T-helper 9 cell (primary cell): ENCODE data around the gene NAT10.
"Not testable (repeated sequence)": the region's sequence is repeated elsewhere in the genome, so short reads cannot be mapped to it uniquely, and the experiment has no call there.

ENCODE experiments used
- DNase-seq: peaks from one replicate; pipeline ENCODE4 v3.0.0-alpha.2; 2020

Gene NAT10

DNA sequence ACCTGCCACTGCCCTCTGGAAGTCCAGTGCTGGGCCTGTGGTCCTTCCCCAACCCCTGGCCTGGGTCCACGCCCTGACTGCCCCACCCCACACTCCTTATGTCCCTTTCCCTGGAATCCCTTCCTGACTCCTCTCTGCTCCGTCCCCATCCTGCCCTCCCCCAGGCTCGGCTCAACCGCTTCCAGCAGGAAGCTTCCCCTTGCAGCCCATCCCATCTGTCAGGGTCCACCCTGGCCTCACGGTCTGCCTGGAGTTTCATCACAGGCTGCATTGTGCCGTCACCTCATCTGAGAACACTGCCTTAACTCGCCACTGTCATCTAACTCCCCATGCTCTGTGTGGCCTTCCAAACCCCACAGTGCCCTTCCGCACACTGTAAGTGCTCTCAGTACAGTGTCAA, 64.3 kb downstream of the NAT10 start:
- DNase-seq, result no peak

DNA sequence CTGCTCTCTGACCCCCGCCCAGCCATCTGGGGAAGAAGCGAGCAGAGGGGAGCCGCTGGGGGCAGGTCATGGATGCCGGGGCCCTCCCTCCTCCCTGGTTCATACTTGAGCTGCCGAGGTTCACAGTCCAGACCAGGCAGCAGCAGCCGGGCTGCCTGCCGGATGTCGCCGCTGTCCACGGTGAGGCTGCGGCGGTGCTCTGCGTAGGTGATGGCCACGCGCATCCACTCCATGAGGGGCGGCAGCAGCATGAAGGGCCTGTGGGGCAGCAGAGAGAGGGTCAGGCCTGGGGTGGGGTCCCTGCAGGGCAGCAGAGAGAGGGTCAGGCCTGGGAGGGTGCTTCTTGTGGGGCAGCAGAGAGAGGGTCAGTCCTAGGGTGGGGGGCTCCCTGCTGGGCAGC, 67.6 kb downstream of the NAT10 start:
- no peak for DNase-seq

DNA sequence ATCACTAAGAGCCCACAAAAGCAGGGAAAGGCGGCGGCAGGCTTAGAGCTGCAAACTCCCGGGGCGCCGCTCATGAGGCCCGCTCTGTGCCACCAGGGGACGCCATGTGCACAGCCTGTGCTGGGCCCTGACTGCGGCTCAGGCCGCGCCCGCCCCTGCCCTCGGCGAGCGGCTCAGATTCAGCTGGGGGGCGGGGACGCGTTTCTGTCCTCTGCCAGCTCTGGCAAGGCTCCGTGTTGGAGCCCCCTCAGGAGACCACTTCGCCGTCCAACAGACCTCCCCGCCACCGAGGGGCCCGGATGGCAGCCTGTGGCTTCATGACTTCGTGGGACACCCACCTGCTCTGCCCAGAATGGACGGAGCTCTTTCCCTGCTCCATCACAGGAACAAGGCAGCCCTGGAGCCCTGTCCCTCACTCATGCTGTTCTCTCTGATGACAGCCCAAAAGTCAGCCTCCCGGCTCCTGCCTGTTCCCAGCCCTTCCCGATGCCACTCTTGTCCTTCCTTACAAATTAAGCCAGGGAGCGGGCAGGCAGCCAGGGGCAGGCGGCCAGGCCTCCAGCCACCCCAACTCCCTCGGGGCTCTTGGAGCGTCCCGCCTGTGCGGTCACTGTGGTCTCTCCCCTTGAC, 69.1 kb downstream of the NAT10 start:
- peak; percentile 76 for DNase-seq

DNA sequence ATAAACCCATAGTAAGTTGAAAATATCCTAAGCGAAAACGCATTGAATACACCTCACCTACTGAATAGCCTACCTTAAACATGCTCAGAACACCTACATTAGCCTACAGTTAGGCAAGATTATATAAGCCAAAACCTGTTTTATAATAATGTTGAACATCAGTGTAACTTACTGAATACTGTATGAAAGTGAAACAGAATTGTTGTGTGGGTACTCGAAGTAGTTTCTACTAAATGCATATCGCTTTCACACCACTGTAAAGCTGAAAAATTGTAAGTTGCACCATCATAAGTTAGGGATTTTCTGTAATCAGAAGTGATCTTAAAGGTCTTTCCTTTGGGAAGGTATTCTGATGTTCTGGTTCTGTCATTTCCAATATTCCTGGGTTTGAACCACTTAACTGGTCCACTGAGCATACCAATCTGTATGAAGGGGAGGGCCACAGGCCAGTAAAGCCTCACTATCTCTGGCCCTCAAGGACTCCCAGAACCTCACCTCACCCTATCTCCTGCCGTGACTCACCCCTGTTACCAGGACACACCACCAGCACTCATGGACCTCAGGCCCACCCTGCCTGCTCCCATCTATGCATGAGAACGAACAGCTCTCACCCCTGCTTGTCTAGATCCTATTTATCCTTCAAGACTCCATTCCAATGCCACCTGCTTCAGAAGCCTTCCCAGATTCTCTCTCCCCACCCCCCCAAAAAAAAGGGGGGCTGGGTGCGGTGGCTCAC, 70.0 kb downstream of the NAT10 start:
- DNase-seq, result no peak

DNA sequence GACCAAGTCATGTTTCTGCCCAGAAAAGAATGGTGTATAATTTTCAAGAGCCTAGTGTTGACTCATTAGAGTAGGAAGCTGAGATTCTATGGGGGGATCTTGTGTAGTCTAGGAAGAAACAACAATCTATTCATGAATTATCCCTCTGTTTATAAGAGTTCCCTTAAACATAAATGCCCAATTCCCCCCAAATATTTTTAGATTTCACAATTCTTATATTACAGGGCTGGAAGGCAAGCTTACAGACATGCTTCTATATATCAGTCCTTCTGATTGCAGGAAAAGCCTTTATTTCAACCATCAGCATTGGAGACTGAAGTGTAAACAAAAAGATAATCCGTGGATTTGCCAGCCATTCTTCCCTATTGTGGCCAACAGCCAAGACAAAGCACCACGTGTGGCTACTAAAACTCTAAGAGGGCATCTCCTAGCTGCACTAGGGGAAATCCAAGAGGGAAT, 71.4 kb downstream of the NAT10 start:
- DNase-seq, result no peak

DNA sequence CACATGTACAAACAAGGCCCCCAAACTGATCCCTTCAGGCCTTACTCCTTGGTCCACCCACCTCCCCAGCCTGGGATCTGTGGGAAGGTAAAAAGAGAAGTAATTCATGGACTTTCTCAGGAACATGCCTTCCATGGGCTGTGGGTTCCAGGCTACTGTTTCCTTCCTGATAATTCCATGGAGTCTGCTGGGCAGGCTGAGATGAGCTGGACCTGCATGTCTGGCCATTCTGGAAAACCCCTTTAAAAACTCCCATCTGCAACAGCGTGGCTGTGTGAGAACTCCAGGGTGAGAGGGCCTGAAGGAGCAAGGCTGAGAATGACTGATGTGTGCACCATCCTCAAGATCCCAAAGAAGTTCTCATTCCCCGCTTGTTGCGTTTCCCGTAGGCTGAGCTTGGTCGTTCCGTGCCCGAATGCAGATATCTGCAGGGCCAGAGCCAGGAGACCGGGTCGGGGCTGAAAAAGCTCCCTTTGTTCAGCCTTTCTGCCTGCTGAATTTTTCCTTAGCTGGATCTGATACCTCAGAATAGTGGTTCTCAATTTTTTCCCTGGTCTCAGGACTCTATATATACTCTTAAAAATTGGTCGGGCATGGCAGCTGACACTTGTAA, 72.9 kb downstream of the NAT10 start:
- DNase-seq, result no peak

DNA sequence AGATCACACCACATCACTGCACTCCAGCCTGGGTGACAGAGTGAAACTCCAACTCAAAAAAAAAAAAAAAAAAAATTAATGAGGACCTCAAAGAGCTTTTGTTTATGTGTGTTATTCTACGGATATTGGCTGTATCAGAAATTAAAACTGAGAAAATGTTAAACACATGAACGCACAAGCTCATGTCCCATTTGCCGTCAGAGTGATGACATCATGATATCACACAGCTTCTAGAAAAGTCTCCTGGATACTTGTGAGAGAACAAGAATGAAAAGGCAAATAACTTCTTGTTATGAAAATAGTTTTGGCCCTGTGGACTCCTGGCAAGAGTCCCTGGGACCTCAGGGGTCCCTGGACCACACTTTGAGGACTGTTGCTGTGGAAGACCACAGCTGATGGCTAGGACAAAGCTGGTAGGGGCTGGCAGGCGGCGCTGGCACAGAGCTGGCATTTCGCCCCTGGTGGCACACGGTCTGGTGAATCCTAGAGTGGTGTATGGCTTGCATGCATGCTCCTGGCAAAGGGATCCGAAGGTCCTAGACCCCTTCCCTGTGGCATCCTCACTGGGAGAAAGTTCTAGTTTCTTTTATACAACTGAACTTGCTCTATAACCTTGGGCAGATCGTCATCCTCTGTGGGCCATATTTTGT, 73.7 kb downstream of the NAT10 start:
- DNase-seq, result no peak

DNA sequence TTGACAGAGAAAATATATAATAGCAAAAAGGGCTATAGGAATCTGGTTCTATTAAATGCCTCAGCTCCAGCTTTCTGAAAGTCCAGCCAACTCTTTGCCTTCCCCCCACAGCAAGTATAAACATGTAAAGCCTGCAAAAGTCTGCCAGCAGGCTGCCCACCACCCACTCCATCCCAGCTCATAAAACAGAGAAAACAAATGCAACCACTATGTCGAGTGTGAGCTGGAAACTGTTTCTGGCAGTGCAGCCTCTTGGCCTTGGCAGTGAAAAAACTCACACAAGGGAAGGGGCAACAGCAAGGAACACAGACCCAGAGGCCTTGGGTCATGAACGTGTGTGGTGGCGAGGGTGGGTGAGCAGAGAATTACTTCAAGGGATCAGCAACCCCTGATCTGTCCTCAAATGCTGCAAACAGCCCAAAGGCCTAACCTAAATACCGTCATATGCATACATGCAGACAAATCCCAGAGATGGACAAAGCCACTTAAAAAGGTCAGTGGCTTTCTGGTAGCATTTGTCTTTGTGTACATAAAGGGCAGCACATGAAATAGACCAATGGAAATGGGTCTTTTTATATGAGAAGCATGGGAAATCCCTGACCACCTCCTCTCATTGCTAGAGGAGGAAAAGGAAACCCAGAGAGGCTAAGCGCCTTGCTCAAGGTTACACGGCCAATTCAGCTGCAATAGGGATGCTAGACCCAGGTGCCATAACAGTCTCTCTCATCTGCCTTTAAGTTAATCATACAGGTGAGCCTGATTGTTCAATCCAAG, 74.8 kb downstream of the NAT10 start:
- no peak for DNase-seq

DNA sequence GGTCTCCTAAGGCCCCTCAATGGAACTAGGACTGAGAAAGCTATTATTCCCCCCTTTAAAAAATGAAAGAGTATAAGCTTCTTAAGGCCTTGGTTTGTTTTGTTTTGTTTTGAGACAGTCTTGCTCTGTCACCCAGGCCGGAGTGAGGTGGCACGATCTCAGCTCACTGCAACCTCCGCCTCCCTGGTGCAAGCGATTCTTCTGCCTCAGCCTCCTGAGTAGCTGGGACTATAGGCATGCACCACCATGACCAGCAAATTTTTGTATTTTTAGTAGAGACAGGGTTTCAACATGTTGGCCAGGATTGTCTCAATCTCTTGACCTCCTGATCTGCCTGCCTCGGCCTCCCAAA, 75.4 kb downstream of the NAT10 start:
- DNase-seq, result not testable (repeated sequence)

DNA sequence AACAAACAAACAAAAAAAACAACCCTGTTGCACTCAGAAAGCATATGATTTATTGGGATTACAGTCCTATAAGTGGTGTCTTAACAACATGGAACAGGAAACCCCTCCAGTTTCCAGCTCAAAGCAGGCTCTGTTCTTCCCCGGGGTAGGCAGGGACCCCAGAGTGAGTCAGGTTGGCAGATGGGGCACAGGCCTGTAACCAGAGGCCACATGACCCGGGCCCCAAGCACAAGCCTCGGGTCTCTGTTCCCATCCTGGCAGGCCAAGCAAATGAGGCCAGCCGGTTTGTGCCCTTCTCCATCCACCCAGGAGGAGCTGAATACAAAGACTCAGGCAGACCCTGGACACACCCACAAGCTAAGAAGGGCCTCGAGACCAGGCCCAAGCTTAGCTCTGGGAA, 75.8 kb downstream of the NAT10 start:
- DNase-seq, result no peak

DNA sequence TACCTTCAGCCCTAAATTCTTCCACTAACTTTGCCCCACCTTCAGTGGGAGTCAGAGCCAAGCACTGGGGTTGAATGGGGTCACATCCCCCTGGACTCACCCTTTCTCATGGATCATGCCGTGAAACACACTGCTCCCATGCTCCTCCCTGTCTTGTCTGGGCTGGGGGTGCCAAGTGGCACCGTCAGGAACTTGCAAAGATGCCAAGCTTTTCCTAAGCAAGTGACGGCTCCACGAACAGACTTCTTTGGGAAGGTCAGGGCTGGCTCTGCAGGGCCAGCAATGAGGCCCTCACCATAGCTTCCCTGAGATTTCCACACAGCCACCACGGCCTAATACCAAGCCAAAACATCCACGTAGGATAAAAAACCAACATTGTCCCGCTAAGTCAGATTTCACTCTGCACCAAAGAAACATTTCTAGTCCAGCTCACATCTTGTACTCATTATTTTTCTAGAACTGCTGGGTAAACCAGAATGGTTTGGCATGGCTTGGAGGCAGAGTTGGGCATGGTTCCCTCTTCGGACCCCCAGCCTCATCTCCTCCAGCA, 76.5 kb downstream of the NAT10 start:
- DNase-seq, result no peak

DNA sequence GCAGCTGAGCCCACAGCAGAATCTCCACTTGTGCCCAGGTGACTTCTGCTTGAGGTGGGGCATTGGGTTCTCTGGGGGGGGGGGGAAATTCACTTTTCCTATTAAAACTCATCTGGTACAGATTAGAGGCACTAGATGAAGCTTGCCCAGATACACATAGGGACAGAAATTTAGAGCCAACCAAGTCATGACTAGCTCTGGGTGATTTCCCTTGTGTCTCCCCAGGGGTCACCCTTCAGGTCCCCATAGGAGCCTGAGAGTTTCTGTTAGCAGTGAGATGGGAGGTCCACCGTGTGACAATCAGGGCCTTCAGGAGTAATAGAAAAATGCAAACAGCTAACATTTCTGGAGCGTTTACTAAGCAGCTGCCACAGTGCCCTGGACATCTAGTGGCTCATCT, 77.0 kb downstream of the NAT10 start:
- DNase-seq, result no peak

DNA sequence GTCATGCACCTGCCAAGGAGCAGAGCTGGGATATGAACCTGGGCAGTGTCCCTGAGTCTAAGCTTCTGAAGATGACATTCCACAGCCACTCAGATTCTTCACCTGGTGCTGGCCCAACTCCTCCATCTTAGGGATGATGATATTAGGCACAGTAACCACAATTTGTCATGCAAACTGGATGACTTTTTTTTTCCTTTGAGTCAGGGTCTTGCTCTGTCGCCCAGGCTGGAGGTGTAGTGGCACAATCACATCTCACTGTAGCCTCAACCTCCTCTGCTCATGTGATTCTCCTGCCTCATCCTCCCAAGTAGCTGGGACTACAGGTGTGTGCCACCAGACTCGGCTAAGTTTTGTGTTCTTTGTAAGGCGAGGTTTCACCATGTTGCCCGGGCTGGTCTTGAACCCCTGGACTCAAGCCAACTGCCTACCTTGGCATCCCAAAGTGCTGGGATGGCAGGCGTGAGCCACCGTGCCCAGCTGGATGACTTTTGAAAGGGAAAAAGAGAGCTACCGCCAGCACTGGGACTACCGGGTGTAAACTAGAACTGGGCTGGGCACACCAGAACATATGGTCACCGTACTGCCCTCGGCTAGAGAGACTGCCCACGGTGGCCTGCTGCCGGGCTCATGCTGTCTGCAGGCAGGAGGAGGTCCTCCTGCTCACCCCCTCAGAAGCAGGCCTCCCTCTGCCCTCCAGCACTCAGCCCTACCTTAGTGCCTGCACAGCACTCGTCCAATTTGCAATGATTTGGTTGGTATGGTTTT, 77.7 kb downstream of the NAT10 start:
- no peak for DNase-seq

DNA sequence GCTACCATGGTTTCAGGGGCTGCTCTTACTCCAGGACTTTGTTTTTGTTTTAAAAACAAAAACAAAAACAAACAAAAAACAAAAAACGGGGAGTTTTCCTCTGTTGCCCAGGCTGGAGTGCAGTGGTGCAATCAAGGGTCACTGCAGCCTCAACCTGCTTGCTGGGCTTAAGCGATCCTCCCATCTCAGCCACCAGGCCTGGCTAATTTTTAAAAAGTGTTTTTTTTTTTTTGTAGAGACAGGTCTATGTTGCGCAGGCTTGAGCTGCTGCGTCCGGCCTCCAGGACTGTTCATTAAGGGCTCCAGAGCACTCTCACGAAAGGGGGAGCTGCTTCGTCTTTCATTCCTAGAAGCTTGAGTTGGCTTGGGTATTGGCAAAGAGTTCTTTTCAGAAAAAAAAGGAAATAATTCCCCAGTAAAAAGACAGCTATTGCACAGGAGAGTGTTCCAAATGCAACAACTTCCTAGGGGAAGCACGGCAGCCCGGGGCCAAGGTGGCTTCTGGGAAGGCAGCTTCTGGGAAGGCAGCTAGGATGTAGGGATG, 78.5 kb downstream of the NAT10 start:
- no peak for DNase-seq

DNA sequence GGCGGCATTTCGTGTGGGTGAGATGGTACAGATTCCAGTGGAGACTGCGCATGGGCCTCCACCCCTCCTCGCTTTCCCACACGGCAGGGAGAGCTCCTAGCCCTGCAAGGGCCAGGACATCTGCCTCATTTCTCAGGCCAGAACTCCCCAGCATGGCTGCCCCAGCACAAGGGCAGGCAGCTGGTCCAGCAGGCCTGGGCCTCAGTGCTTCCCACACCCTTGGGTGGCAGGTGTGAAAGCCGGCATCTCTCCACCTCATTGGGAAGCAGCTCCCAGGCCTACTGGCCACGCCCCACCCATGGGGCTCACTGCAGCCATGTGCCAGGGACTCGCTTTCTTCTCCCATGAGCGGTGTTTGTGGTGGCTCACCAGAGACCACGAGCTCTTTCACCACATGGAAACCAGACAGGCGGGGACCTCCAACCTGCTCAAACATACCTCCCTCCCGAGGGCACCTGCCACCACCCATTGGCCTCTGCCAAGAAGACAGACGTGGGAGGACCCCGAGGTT, 79.1 kb downstream of the NAT10 start:
- no peak for DNase-seq

DNA sequence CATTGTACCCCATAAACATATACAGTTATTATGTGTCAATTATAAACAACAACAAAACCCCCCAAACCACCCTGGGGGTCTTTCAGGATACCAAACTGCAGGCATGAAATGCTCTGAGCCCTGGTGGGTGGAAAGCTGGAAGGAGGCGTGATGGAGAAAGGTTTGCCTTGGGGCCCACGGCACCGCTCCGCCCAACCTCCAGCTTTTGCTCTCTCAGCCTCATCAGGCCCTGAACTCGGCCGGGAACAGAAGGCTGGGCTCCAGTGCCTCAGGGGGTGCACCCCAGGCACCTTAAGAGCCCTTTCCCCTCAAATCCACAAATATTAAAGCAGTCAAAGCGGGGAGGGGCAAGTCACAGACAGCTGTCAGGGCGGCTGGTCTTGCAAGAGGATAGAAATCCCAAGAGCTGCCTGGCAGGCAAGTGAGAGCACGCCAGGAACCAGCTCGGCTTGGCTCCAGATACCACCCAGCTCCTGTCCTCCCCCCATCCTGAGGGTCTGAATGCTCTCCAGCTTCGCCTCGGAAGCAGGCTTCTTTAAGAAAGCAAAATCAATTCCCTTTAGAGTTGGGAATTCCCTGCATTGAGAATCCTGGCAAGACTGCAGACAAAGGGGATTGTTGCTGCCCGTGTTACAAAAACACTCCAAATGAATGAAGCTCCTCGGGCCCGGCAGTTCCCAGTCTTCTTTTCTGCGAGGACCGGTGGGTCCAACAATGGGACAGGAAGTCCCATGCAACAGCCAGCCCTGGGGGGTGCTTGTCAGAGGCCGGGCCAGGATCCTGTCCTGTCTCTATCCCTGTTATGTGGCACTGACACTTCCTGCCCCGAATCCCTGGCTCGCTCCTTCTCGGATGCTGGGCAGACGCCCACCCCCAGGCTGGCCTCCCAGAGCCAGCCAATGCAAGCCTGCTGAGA, 80.8 kb downstream of the NAT10 start:
- DNase-seq, result no peak

DNA sequence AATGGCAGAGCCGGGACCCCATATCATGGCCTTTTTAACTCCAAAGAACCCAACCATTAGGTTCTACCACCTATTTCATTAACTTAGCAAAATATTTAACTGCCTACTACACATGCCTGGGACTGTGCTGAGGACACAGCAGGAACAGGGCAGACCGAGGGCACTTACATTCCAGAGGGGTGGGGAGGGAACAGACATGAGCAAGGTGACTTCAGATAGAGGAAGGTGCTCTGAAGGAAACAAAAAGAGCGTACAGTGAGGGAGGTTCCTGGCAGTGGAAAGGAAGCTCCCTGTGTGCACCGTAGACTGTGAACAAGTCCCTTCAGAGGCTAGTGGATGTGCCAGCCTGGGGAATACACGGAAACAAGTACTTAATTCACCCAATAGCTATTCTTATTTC, 82.8 kb downstream of the NAT10 start:
- DNase-seq, result no peak

DNA sequence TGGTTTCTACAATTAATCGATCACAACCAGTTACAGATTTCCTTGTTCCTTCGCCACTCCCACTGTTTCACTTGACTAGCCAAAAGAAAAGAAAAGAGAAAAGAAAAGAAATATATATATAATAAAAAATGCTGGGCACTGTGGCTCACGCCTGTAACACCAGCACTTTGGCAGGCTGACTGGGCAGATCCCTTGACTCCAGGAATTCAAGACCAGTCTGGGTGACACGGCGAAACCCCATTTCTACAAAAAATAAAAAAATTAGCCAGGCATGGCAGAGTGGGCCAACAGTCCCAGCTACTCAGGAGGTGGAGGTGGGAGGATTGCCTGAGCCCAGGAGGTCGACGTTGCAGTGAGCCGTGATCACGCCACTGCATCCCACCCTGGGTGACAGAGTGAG, 83.8 kb downstream of the NAT10 start:
- DNase-seq, result no peak

DNA sequence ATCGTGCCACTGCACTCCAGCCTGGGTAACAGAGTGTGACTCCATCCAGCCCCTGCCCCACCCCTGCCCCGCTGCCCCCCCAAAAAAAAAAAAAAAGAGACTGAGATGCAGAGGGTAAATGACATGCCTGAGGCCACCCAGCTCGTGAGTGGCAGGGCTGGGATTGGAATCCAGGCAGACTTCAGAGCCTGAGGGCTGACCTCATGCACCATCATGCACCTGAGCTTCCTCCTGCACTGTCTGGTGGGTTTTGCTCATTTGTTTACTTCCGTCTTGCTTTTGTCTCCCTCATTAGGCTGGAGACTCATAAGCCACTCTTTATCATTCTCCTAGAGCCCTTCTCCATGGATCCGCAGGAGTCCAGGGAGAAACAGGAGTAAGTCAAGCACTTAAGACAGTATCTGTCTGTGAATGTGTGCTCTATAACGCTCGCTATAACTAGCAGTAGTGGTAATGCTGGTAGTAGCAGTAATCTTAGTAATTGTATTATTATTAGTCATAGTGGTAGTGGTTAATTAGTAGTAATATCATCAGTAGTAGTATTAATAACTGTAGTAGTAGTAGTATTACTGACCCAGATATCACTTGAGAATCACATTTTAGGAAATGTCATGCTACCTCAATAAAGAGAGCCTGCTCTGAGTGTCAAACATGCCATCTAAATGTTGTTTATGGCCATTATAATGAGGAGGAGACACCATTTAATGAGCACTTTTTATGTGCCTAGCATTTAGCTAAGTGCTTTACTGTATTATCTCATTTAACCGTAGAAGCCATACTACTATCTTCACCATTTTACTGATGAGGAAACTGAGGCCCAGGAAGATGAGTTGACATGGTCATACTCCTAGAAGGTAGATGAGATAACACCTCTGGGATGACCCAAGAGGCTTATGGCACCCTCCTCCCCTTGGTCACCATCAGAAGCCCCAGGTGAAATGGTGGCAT, 85.0 kb downstream of the NAT10 start:
- no peak for DNase-seq
